NCI-H748 treated with DMSO at 0.1 percent for 48 hours (cell line): ENCODE data around the gene BTG2.

Source experiments
- DNase-seq: peaks from one replicate; lab custom pipeline; 2025; lab: John Stamatoyannopoulos, UW

Gene BTG2

GRCh38 chr1:203276916-203277545 is 28.3 kb upstream of the BTG2 start:
- DNase-seq, result no peak

DNA sequence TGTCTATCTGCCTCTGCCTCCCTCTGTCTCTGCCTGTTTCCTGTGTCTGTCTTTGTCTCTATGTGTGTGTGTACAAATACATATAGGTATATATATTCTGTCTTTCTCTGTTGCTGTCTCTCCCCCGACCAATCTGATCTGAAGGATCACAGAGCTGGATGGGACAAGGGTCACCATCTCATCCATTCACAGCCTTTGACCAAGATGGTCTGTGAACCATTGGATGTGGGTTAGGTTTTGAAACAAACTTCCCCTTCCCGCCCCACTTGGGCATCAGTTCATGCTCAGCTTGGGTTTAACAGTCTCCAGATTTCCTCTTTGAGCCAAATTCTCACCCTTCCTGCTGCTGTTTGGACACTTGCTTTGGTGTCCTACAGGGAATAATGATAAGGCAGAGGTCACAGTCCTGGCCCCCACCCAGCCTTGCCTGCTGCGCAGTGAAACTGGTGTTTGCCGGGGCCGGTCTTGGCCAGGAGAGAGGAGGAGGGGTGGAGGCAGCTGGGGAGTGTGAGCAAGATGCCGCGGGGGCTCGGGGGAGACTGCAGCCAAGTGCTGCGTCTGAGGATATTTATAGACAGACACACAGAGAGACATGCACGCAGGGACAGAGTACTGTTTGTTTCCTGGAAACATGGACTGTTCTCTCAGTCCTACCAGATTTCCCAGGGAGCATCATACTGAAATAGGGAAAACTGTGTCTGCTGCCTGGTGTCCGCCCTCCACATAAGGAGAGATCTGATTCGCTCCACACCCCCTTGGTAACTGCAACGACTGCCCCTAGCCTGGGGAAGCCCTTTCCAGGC is 27.0 kb upstream of the BTG2 start:
- no peak for DNase-seq

DNA sequence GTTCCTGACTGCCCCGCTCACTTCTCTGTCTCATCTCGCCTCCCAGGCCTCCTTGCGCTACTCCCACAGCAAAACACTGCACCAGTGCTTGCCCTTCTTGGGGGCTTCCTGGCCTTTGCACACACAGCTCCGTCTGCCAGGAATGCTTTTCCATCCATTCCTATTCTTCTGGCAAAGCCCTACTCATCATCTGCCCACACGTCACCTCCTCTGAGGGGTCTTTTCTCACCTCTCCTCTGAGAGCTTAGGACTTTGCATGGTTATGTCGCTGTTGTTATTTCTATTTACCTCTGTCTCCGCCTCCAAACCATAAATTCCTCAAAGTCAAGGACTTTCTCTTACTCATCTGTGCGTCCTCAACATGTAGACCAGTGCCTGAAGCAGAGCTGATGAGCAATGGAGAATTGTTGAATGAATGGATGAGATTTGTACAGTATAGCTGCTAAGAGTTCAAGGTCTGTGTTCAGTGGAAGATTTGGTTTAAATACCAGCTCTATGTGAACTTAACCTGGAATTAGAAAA is 26.4 kb upstream of the BTG2 start:
- DNase-seq, result no peak

GRCh38 chr1:203280061-203280460 is 25.3 kb upstream of the BTG2 start:
- no peak for DNase-seq

DNA sequence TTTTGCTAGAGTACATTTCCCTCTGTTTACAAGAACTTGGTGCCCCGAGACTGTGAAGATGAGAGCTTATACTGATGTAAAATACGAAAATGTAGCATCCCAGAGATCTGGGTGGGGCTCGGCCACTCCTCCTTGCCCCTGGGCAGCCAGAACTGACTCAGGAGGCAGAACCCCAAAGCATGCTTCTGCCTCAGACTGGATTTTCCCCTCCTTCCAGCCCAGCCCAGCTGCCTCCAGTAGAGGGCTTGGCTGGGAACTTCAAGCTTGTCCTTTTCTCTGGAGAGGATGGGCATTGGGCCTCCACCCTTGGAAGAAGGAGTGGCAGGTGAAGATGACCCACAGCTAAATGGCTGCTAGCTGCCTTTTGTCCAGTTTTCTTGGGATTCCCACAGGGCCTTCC is 24.3 kb upstream of the BTG2 start:
- DNase-seq, result no peak

DNA sequence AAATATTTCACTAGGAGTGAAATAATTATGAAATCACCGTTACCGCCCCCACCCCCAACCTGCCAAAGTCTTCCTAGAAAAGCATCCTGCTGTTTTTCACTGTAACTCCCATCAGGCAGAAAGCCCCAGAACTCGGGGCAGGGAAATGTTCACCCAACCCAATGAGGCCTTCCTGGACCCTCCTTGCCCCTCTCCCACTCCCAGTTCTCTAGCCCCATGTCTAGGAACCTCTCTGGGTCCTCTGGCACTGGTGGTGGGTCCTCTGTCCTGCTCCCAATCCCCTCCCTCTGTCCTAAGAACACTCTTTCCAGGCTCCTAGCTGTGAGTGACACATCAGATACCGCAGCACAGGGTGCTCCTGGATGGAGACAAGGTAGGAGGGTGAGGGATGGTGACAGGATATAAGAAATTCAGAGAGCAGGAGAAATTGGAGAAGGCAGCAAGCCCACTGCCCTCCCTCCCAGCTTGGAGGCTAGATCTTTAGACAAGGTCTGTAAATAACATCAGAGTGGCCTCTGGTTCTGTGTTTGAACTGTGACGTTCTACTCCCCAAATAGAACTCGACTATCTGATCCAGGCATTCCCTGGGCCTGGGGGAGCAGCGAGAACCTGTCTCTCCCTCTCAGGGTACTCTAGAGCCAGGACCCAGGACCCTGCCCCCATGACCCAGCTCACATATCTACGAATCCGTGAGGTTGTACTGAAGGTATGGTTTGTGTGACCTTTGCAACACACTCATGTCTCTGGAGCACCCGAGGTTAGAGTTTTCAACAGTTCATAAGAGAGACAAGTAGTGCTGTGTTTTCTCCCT is 23.3 kb upstream of the BTG2 start:
- no peak for DNase-seq

DNA sequence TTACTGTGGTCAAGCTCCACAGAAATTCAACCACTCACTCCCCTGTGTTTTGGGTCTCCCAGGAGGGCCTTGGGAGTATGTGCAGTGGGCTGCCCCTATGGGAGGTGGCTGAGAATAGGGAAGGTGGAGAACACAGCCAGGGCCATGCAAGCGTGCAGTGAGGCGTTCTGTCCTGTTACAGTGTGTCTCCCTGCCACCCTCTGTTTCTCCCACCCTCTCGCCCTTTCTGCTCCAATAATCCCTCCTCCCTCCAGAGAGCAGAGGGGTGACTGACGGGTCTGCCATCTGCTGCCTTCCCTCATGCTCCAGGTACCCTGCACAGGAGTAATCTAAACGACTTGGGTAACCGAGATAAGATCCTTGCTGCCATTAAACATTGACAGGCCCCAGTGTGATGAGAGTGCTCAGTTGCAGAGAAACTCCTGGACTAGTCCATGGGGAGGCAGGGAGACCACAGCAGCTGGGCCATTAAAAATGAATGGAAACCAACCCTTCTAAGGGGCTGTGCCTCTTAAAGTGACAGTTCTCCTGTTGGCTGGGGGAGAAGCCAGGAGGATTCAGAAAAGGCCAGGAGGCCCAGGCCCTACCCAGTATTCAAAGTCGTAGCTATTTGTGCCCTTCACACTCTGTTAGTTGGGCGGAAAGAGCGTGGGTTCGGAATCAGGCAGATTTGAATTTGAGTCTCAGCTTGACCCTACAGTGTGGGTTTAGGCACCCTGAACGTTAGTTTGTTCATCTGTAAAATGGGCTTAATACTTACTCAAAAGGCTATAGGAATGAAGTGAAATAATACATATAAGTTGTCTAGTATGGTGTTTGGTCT is 22.4 kb upstream of the BTG2 start:
- no peak for DNase-seq

DNA sequence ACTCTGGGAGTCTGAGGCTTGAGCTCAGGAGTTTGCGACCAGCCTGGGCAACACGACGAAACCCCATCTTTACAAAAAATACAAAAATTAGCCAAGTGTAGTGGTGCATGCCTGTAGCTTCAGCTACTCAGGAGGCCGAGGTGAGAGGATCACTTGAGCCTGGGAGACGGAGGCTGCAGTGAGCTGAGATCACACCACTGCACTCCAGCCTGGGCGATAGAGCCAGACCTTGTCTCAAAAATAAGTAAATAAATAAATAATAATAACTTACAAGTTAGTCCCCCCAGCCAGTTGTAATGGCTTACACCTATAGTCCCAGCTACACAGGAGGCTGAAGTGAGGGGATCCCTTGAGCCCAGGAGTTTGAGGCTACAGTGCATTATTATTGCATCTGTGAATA is 21.7 kb upstream of the BTG2 start:
- no peak for DNase-seq

- no peak for DNase-seq
Observed at GRCh38 chr1:203284411-203285123, 20.8 kb upstream of the BTG2 start.

DNA sequence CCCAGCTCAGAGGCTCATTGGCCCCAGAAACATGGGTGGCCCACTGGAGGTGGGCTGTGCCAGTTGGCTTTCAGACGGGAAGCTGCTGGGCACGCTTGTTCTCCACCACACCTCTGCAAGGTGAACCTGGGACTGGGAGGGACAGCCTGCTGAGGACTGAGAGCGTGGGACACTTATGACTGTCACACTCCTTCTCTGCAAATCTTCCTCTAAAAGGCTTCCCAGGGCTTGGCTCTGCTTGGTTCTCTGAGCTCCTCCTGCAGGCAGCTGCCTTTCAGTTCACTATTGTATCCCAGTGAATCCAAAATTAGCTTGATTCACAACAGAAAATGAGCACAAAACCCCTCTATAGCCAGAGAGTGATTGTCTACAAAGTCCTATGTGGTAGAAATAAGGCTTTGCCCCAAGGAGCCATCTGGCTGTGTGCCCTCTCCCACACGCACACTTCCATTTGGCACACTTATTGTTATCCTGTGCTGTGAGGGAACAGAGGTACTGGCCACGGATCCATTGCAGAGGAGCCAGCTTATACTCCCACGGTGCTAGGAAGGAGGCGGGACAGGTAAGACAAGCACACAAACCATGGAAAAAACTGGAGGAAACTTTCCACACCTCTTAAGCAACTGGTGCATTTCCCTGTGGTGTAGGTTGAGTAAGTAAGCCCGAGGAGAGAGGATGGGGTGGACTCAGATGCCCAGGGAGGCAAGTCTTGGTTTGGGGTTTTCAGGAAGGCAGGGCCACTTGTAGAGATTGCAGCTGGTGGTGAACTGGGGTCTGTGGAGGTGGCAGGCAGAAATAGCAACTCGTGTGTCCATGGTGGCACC is 18.9 kb upstream of the BTG2 start:
- DNase-seq, result no peak

DNA sequence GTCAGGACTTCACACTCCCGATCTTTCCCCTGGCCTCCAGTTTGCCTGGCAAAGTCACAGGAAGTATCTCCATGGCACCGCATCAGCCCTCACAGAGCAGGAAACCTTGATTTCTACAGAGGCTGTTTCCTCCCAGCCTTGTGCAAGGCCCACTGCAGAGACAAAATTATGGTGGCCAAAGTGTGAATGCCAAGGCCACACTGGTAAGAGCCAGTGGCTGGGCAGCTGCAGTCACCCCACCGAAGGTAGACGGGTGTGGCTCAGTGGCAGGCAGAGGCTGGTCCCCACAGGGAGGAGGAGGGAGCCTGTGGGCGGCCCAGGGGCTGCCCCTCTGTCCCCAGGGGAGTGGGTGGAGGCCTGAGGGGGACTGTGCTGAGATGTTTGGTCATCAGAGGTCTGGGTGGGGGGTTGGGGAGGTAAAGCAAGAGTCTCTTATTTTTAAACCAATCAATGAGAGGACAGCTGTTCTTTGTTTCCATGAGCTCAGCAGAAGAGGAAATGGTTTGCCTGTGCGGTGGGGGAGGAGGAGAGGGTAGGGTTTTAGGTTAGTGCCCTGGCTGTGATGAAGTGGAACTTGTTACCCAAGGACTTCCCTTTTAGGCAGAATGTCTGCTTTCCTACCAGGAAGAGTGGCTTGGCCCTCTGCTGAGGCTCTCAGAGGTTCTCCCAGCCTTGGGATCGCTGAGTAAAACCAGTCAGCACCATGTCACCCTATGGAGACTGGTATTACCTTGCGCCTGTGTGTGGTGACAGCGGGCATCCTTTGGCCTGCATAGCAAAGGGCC is 18.0 kb upstream of the BTG2 start:
- DNase-seq, result peak; percentile 43

DNA sequence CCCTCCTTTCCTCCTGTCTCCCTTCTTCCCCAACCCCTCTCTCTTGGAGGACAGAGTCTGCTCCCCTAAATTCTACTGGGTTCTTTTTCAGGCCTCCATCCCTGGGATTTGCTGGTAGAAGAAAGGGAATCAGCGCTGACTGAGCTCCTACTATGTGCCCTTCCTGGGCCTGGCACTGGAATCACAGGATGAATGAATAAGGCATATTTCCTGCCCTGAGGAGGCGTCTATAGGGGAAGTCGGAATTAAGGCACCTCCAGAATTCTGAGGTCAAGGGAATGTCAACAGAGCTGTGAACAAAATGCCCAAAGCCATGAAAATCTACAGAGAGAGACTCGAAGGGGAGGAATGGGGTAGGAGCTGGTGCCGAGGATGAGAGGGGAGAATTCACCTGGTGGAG is 17.4 kb upstream of the BTG2 start:
- no peak for DNase-seq

GRCh38 chr1:203288400-203288799 is 16.9 kb upstream of the BTG2 start:
- DNase-seq, result peak; percentile 54

- DNase-seq, result no peak
Observed at GRCh38 chr1:203289281-203289981, 15.9 kb upstream of the BTG2 start.

GRCh38 chr1:203289982-203290260 is 15.4 kb upstream of the BTG2 start:
- no peak for DNase-seq

GRCh38 chr1:203290261-203291089 is 14.8 kb upstream of the BTG2 start:
- peak; percentile 77 for DNase-seq

- DNase-seq, result peak; percentile 69
Observed at GRCh38 chr1:203291201-203292096, 13.9 kb upstream of the BTG2 start.
